CD4-positive, alpha-beta T cell treated with Interleukin-12 subunit alpha and Interleukin-12 subunit beta, for 1 hour (primary cell): ENCODE measurements around the gene THBS1.

Source experiments
- DNase-seq: peaks from one replicate; pipeline ENCODE4 v3.0.0-alpha.2; 2020

The THBS1 gene

DNA sequence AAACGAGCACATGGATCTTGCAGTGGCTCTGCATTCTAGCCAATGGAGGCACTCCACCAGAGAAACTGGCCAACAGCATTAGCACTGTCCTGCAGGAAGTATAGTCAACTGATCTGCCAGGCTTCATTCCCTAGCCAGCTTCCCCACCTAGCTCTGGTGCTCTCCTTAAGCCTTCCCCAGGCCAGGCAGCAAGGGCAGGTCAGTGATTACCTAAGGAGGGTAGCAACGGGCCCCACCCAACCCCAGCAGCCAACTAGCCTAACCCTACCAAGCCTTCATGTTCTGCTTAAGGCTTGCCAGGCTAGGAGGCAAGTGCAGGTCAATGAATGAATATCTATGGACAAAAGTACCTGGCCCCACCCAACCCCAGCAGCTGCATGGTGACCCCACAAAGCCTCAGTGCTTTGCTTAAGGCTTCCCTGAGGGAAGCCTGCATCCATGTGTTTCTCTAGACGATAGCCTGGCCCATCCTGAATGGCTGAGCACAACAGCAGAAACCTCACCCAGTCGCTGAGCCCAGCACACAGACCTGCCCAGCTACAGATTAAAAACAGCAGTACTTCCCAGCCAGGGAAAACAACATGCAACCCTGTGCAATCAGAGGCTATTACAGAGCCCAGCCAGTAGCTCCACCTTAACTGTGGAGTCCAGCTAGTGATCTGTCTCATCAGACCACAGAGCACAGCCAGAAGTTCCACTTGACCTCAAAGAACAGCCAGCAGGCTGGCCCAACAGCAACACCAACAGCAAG lies 28.5 kb downstream of the THBS1 start:
- DNase-seq, result no peak

- no peak for DNase-seq
Measured at GRCh38 chr15:39610665-39611064, 29.8 kb downstream of the THBS1 start.

DNA sequence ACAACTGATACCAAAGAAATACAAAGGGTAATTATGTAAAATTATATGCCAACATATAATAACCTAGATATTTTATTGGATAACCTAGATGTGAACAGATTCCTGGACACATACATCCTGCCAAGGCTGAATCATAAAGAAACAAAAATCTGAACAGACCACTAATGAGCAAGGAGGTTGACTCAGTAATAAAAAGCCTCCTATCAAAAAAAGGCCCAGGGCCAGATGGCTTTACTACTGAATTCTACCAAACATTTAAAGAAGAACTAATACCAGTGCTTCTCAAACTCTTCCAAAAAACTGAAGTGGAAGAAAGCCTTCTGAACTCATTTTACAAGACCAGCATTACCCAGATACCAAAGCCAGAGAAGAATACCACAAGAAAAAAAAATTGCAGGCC lies 32.4 kb downstream of the THBS1 start:
- no peak for DNase-seq

DNA sequence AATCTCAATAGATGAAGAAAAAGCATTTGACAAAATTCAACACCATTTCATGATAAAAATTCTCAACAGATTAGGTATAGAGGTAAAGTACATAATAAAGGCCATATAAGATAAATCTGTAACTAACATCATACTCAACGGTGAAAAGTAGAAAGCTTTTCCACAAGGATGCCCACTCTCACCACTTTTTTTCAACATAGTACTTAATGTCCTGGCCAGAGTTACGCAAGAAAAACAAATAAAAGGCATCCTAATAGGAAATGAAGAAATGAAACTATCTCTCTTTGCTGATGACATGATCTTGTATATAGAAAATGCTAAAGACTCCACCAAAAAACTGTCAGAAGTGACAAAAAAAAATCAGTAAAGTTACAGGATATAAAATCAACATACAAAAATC lies 33.0 kb downstream of the THBS1 start:
- no peak for DNase-seq

GRCh38 chr15:39616731-39617455 lies 36.0 kb downstream of the THBS1 start:
- DNase-seq, result no peak

GRCh38 chr15:39618063-39618823 lies 37.4 kb downstream of the THBS1 start:
- no peak for DNase-seq

GRCh38 chr15:39621210-39621609 lies 40.3 kb downstream of the THBS1 start:
- no peak for DNase-seq

GRCh38 chr15:39621976-39622375 lies 41.1 kb downstream of the THBS1 start:
- no peak for DNase-seq

DNA sequence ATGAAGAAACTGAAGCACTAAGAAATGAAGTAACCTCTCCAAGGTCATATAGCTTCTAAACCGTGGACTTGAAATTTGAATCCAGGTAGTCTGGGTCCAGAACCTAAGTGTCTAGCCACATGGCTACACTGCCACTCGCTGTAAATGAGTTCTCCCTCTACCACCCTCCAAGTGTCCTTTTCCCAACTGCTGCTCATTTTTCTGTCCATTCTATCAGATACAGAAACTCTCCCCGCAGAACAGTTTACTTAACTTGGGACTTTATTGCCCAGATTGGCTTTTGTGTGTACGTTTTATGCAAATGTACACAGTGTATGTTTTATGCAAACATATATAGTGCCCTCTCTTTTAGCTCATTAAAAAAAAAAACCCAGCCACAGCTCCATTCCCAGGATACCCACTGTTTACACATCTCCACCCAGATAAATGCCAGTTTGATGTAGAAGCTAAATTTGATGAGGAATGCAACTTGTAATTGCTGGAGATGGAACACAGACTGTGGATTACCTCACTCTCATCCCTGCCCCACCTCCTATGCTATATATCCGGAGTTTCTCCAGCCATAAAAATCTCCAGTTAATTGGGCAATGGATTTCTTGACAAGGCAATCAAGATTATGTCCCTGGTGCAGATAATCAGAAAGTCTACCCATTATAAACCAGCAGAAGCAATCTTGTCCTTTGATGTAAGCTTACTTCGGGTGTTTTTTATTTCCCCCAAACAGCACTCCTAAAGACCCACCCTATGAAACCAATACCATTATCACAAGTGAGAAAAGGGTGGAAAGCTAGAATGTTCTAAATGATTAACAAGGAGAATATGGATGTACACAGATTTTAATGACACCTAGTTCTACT lies 42.0 kb downstream of the THBS1 start:
- no peak for DNase-seq

GRCh38 chr15:39623529-39623931 lies 42.7 kb downstream of the THBS1 start:
- DNase-seq, result peak; percentile 74

GRCh38 chr15:39624806-39625205 lies 43.9 kb downstream of the THBS1 start:
- DNase-seq, result peak; percentile 85

GRCh38 chr15:39625451-39625850 lies 44.6 kb downstream of the THBS1 start:
- no peak for DNase-seq

DNA sequence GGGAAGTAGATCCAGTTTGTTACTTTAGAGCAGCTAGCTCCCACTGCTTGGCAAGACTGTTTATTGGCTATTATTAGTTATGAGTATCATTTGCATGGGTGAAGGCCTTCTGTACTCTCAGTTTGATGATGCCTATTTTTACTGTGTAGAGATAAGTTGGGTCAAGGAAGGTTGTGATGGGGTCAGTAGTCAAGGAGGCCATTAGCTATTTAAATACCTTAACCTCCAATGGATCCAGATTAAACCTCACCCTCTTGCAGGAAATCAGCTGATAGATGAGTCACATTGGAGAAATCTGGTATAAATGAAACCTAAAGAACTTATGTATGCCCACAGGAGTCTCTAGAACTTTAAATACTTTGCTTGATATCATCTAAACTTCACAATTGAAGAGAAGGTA lies 45.0 kb downstream of the THBS1 start:
- DNase-seq, result no peak

- no peak for DNase-seq
Measured at GRCh38 chr15:39627451-39628143, 46.7 kb downstream of the THBS1 start.

- DNase-seq, result no peak
Measured at GRCh38 chr15:39628144-39628508, 47.2 kb downstream of the THBS1 start.

DNA sequence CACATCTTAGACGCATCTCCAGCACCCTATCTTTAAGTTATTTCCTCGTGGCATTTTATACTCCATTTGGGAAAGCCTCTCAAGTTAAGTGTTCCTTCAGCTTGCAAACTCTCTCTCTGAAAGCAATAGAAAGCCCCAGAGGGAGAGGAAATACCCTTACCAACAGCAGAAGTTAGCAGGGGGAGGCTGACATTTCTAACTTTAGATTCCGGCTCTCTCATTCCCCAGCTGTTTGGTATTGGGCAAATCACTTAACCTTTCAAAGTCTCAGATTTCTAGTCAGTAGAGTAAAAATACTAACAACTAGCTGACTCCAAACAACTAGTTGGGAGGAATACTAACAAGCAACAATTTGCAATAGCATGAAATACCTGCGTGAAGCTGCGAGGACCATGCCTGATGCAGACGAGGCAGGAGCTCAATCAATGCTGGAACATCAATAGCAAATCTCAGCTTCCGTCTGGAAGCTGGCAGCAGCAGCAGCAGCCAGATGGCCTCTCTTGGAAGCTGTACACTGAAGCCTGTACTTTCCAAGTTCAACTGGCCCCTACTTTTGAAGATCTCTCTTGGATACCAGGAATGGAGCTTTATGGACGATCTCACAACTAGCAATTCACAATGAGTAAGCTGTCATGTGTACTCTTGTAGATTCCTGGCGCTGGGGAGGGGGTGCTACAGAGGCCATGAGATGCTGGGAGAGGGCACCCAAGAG lies 47.8 kb downstream of the THBS1 start:
- DNase-seq, result no peak

GRCh38 chr15:39629371-39629770 lies 48.5 kb downstream of the THBS1 start:
- DNase-seq, result peak; percentile 73

DNA sequence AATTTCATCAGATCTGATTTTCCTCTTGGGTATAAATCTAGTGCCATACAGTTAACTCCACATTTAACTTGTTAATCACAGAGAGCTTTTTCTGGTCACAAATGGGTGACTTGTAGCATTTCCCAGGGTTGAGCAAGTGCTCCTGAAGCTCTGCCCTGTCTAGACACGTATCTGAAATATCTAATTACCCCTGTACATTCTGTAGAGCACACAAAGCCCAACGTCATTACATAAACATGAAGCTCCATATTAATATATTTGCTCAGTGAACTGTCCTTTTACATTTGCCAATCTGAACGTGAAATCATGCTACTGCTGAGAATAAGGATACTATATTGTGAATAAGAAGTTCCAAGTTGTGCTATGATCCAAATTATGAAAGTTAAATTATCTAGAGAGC lies 49.0 kb downstream of the THBS1 start:
- DNase-seq, result no peak

- no peak for DNase-seq
Measured at GRCh38 chr15:39631357-39631756, 50.5 kb downstream of the THBS1 start.

- no peak for DNase-seq
Measured at GRCh38 chr15:39638041-39638440, 57.2 kb downstream of the THBS1 start.

DNA sequence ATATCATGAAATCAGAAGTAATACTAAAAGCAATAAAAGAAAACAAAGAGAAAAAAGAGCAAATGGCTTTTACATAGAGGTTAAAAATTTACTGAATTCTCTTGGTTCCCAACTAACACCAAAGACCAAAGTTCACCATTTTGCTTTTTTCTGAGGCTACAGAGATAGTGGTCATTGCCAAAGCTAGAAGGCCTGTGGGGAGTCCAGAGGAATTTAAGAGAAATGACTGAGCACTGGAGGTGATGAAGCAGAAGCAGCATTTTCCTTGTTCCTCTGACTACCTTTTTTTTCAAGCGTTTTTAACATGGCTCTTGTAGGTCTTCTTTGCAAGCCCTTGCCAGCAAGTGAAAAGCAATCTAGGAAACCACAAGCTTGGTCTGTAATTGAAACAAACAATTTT lies 58.2 kb downstream of the THBS1 start:
- no peak for DNase-seq

GRCh38 chr15:39640665-39641064 lies 59.8 kb downstream of the THBS1 start:
- DNase-seq, result no peak
